Endothelial cell (in vitro differentiated cells): ENCODE results near the gene NOP16. TPM values are rescaled to one million over a fixed set of nuclear protein-coding genes. Genes with fewer than 3 reads are reported as not detected.
A peak's percentile ranks its signal among the peaks of the same experiment; 100 is the strongest.

Experiments
- DNase-seq: peaks from one replicate; pipeline ENCODE4 v3.0.0; 2021; ENCODE audit warnings: low spot score
- H3K27ac Mint-ChIP-seq: one replicate; pipeline ENCODE4 v1.8.0; 2021; ENCODE audit warnings: mixed read lengths, inconsistent platforms; ENCODE audit not compliant: unreplicated experiment
- H3K27me3 Mint-ChIP-seq: one replicate; pipeline ENCODE4 v1.8.0; 2021; ENCODE audit warnings: mild to moderate bottlenecking, moderate library complexity, mixed read lengths, inconsistent platforms; ENCODE audit not compliant: unreplicated experiment
- H3K36me3 Mint-ChIP-seq: one replicate; pipeline ENCODE4 v1.8.0; 2021; ENCODE audit warnings: mild to moderate bottlenecking, low read depth, mixed read lengths, inconsistent platforms; ENCODE audit not compliant: unreplicated experiment
- H3K4me1 Mint-ChIP-seq: one replicate; pipeline ENCODE4 v1.8.0; 2021; ENCODE audit warnings: mild to moderate bottlenecking, mixed read lengths, inconsistent platforms; ENCODE audit not compliant: unreplicated experiment
- H3K4me3 Mint-ChIP-seq: one replicate; pipeline ENCODE4 v1.8.0; 2021; ENCODE audit warnings: mild to moderate bottlenecking, mixed read lengths, inconsistent platforms; ENCODE audit not compliant: unreplicated experiment
- H3K9me3 Mint-ChIP-seq: one replicate; pipeline ENCODE4 v1.8.0; 2021; ENCODE audit warnings: mixed read lengths, inconsistent platforms; ENCODE audit not compliant: unreplicated experiment
- total RNA-seq: library from RNA; stranded (reverse); fragmentation: NEBNext Ultra II Directional; extraction: Animal tissue kit (Norgen Biotek cat#: 25700); gene quantifications from one replicate; pipeline ENCODE4 v1.2.1, GENCODE V29; 2021; ENCODE audit not compliant: unreplicated experiment
- TF ChIP-seq, protein P1 (sequence below): fragments of 200-600 bp; sonication (generic); IDR thresholded peaks from one replicate; pipeline ENCODE4 v1.5.0; 2021; ENCODE audit warnings: antibody characterized with exemption; ENCODE audit not compliant: unreplicated experiment

The NOP16 gene
- total RNA-seq, 1 donor from 2014 or later = 11.9 TPM

DNA sequence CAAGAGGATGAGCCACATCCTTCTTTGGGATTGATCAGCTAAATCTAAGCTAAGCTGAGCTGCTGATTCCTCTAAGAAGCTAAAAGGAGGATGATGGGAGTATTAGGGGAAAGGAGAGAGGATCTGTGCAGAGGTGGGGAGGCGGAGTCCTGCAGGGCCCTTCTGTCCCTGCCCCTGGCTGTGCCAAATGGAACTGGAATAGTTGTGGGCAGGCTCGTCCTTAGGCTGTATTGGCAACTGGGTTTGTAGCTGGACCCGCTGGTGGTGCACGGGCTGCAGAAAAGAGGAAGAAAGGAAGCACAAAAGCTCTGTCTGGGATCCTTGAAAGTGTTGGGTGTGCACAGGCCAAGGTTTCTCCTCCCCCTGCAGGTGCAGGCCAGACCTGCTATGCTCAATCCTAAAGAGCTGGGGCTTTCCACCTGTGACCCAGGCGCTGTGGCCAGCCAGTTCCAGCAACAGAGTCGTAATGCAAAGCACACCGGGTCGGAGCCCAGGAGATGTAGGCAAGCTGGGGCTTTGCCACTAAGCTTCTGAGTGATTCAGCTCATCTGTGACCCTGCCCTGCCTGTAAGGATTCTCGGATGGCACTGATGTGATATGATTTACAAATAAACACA, 18.1 kb upstream of the NOP16 start:
- TF ChIP-seq, protein P1, sequence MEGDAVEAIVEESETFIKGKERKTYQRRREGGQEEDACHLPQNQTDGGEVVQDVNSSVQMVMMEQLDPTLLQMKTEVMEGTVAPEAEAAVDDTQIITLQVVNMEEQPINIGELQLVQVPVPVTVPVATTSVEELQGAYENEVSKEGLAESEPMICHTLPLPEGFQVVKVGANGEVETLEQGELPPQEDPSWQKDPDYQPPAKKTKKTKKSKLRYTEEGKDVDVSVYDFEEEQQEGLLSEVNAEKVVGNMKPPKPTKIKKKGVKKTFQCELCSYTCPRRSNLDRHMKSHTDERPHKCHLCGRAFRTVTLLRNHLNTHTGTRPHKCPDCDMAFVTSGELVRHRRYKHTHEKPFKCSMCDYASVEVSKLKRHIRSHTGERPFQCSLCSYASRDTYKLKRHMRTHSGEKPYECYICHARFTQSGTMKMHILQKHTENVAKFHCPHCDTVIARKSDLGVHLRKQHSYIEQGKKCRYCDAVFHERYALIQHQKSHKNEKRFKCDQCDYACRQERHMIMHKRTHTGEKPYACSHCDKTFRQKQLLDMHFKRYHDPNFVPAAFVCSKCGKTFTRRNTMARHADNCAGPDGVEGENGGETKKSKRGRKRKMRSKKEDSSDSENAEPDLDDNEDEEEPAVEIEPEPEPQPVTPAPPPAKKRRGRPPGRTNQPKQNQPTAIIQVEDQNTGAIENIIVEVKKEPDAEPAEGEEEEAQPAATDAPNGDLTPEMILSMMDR = no peak
- H3K27me3 Mint-ChIP-seq = peaks cover 2% of the 10 kb centered on the region
- DNase-seq = no peak
- H3K9me3 Mint-ChIP-seq = no peaks in the 10 kb centered on the region
- H3K27ac Mint-ChIP-seq = no peak overlapping the region
- no peak overlapping the region for H3K4me3 Mint-ChIP-seq
- peaks cover 21% of the 10 kb centered on the region for H3K36me3 Mint-ChIP-seq
- no peaks in the 10 kb centered on the region for H3K4me1 Mint-ChIP-seq

DNA sequence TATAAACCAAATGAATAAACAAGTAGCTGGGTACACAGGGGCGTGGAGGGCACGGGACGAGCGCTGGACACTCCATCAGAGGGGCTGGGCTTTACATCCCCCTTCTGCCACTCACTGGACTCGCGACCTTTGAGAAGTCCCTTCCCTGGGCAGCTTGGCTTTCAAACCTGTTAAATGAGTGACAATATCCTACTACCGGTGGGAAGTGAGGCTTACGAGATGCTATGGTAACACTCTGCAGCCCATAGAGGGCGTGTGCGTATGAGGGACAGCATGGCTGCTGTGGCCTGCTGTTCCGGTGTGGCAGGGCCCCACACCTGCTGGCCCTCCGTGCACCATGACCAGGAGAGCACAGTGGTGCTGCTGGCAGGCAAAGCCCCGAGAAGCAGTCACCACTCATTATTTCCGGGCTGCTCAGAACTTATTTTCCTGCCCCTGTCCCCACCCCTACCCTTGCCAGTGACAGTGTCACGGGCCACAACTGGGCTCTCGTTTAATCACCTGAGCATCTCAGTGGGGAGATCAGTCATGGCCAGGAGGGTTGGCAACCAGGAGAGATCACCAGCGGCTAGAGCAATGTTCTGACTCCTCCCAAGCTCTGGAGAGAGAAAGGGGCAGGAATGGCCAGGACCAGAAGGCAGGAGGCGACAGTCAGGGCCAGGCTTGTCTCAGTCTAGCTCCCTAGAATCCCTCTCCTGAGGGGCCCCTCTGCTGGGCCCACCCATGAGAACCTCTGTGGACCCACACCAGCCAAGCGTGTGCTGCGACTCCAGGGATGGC, 17.4 kb upstream of the NOP16 start:
- TF ChIP-seq, protein P1 = no peak
- no peaks in the 10 kb centered on the region for H3K9me3 Mint-ChIP-seq

DNA sequence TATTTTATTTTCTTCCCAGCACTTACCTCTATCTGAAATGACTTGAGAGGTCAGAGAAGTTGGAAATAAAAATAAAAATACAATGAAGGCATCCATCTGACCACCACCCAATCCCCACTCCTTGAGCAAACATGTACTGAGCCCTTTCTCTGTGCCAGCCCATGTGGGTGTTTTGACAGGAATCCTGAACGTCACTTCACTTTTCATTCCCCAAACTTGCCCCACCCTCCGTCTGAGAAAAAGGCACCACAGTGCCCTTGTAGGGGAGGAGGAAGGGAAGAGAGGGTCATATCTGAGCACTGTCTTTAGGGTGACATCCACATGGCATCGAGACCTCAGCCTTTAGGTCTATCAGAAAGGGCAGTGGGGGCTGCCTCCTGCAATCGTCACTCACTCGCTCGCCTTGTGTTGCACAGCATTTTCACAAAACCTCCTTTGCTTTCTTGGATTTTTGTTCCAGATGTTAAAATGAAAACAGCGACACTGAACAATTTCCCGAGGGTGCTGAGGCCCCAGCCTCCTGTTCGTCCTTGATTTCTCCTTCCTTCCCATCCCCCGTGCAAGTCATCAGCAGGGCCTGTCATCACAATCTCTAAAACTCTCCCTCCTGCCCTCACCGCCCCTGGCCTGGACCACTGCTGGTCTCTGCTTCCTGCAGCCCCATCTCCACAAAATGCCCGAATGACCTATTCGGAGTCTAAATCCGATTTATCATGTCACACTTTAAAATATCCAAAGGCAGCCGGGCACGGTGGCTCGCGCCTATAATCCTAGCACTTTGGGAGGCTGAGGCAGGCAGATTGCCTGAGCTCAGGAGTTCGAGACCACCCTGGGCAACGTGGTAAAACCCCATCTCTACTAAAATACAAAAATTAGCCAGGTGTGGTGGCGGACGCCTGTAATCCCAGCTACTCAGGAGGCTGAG, 13.1 kb upstream of the NOP16 start:
- peaks cover 11% of the 10 kb centered on the region for H3K27me3 Mint-ChIP-seq
- no peak overlapping the region for H3K4me3 Mint-ChIP-seq
- no peak for DNase-seq
- H3K4me1 Mint-ChIP-seq = no peaks in the 10 kb centered on the region
- no peak overlapping the region for H3K27ac Mint-ChIP-seq
- H3K36me3 Mint-ChIP-seq = peaks cover 15% of the 10 kb centered on the region
- TF ChIP-seq, protein P1 = no peak
- H3K9me3 Mint-ChIP-seq = no peaks in the 10 kb centered on the region

More for the DNA sequence above, 17.4 kb upstream of the NOP16 start:
- H3K27ac Mint-ChIP-seq = no peak overlapping the region
- peak; percentile 18 for DNase-seq
- no peaks in the 10 kb centered on the region for H3K4me1 Mint-ChIP-seq
- H3K27me3 Mint-ChIP-seq = peaks cover 2% of the 10 kb centered on the region
- peaks cover 16% of the 10 kb centered on the region for H3K36me3 Mint-ChIP-seq
- no peak overlapping the region for H3K4me3 Mint-ChIP-seq

DNA sequence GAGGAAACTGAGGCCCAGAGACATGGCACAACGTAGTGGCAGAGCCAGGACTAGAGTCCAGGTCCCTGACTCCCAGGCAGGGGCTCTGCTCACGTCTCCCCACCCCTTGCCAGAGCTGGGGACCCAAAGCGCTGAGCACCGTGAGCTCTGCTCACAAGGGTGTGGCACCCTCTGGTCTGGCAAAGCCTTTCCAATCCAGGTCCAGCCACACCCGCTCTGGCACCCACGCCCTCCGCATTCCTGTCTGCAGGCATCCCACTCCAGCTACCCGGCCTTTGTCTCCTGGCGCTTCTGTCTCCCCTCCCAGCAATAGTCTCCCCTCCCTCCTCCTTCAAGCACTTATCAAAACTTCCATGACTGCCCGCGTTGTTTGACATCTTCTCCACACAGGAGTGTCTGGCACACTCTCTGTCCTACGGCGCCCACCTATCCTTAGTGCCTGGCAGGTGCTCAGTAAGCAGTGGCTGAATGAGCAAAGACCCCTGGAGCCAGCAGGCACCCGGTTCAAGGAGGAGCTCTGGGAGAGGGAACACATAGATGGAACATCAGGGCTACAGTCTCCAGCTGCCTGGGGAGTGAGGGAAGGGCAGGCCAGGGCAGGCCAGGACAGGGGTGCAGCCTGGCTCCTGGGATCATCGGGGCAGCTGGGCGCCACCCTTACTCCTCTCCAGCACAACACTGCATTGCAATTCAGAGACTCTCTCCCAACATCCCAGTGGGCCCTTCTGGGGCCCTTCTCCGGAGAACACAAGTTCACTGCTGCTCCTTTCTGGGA, 12.2 kb upstream of the NOP16 start:
- DNase-seq = no peak
- no peak overlapping the region for H3K27ac Mint-ChIP-seq
- TF ChIP-seq, protein P1 = no peak

More for the DNA sequence above, 12.2 kb upstream of the NOP16 start:
- Mint-ChIP-seq H3K36me3 (peaks cover 16% of the 10 kb centered on the region), H3K4me3 (no peak overlapping the region), H3K9me3 (no peaks in the 10 kb centered on the region), H3K27me3 (peaks cover 12% of the 10 kb centered on the region), H3K4me1 (no peaks in the 10 kb centered on the region)
